Loucy (cell line): Measurements from ENCODE around the gene UBFD1.

Experiments used
- EZH2phosphoT487 ChIP-seq: fragments of 200-600 bp; IDR thresholded peaks from 2 replicates; pipeline ENCODE4 v1.6.1; 2018; ENCODE audit warnings: antibody characterized with exemption, mild to moderate bottlenecking, moderate library complexity, borderline replicate concordance
- TF ChIP-seq, protein P1 (sequence below): fragments of 200-600 bp; sonication (generic); conservative IDR thresholded peaks from 2 replicates; pipeline ENCODE4 v1.5.1; 2014; ENCODE audit warnings: mild to moderate bottlenecking, antibody characterized with exemption, low read length

GRCh38 chr16:23508589-23509440 is 48.7 kb upstream of the UBFD1 start:
- TF ChIP-seq, protein P1, sequence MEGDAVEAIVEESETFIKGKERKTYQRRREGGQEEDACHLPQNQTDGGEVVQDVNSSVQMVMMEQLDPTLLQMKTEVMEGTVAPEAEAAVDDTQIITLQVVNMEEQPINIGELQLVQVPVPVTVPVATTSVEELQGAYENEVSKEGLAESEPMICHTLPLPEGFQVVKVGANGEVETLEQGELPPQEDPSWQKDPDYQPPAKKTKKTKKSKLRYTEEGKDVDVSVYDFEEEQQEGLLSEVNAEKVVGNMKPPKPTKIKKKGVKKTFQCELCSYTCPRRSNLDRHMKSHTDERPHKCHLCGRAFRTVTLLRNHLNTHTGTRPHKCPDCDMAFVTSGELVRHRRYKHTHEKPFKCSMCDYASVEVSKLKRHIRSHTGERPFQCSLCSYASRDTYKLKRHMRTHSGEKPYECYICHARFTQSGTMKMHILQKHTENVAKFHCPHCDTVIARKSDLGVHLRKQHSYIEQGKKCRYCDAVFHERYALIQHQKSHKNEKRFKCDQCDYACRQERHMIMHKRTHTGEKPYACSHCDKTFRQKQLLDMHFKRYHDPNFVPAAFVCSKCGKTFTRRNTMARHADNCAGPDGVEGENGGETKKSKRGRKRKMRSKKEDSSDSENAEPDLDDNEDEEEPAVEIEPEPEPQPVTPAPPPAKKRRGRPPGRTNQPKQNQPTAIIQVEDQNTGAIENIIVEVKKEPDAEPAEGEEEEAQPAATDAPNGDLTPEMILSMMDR = no peak
- TF ChIP-seq EZH2phosphoT487 = no peak
